GM12878 (cell line): ENCODE results near the gene CD63. TPM values are rescaled to one million over a fixed set of nuclear protein-coding genes. Genes with fewer than 3 reads are reported as not detected.

Source experiments
- ATAC-seq: fragments of 200-7000 bp; cut with Tn5 transposase; 3 replicates; pipeline ENCODE4 v1.9.1; 2020; ENCODE audit warnings: mild to moderate bottlenecking, moderate library complexity
- BruUV-seq: library from RNA; stranded (reverse); fragments of 400-500 nt; replicated peaks from 2 replicates; lab custom pipeline; 2021; lab: Mats Ljungman, UMichigan
- CTCF ChIA-PET: fragments of 300-600 bp; sonication (Branson Sonifier 250); formaldehyde crosslinking; extraction: SDS; loops from one replicate; lab custom pipeline; 2021; ENCODE audit warnings: inconsistent platforms; lab: Yijun Ruan, JAX
- POLR2A ChIA-PET: fragments of 350-600 bp; formaldehyde crosslinking; extraction: SDS; loops from one replicate; lab custom pipeline; 2021; ENCODE audit warnings: inconsistent platforms; lab: Charles Lee
- RAD21 ChIA-PET: fragments of 300-600 bp; sonication (Branson Sonifier 250); formaldehyde crosslinking; loops from one replicate; lab custom pipeline; 2023; ENCODE audit warnings: antibody characterized with exemption; ENCODE audit not compliant: unreplicated experiment; lab: Charles Lee
- SMC1A ChIA-PET: fragments of 300-600 bp; sonication (Branson Sonifier 250); formaldehyde crosslinking; loops from one replicate; lab custom pipeline; 2023; ENCODE audit not compliant: unreplicated experiment, uncharacterized antibody; lab: Charles Lee
- DNase-seq: peaks from one replicate; pipeline ENCODE4 v3.0.0-alpha.2; 2011; ENCODE audit warnings: low read depth, low spot score
- FAIRE-seq: peaks from 3 replicates; lab custom pipeline; 2011; peaks lifted over from hg19 to GRCh38; lab: Jason Lieb, UNC
- H2AFZ ChIP-seq: 2 replicates; pipeline ENCODE4 v1.6.0; 2011; ENCODE audit warnings: low read depth, low read length, control low read depth; ENCODE audit not compliant: control insufficient read depth
- H3K27ac ChIP-seq: 2 replicates; pipeline ENCODE4 v1.5.1; 2011; ENCODE audit warnings: control low read depth; ENCODE audit not compliant: control insufficient read depth, insufficient read depth
- H3K27me3 ChIP-seq, 2 experiments: replicated peaks in 1 of 2; 2 replicates each; pipeline versions ENCODE4 v1.6.0 to v1.6.1; 2011; ENCODE audit warnings: low read length in 1 of 2; ENCODE audit not compliant: control insufficient read depth in 2 of 2, insufficient read depth in 2 of 2
- H3K36me3 ChIP-seq, 2 experiments: 2 replicates each; pipeline ENCODE4 v1.5.1; 2011; ENCODE audit warnings: low read length in 1 of 2; ENCODE audit not compliant: control insufficient read depth in 2 of 2, insufficient read depth in 2 of 2
- H3K4me1 ChIP-seq: 2 replicates; pipeline ENCODE4 v1.6.1; 2011; ENCODE audit warnings: mild to moderate bottlenecking, low read length, moderate library complexity, mixed read lengths; ENCODE audit not compliant: control insufficient read depth, insufficient read depth
- H3K4me2 ChIP-seq: 2 replicates; pipeline ENCODE4 v1.6.0; 2011; ENCODE audit warnings: control low read depth; ENCODE audit not compliant: control insufficient read depth, insufficient read depth
- H3K4me3 ChIP-seq: fragments of 200-600 bp; sonication (generic); 2 replicates; pipeline ENCODE4 v1.5.1; 2016
- H3K79me2 ChIP-seq: 2 replicates; pipeline ENCODE4 v1.6.0; 2011; ENCODE audit warnings: low read length; ENCODE audit not compliant: control insufficient read depth, insufficient read depth
- H3K9ac ChIP-seq: 2 replicates; pipeline ENCODE4 v1.8.0; 2011; ENCODE audit warnings: low read length, control low read depth, mixed read lengths; ENCODE audit not compliant: control insufficient read depth, insufficient read depth
- H3K9me3 ChIP-seq: replicated peaks from 3 replicates; pipeline ENCODE4 v1.5.1; 2011; ENCODE audit warnings: mild to moderate bottlenecking, low read length; ENCODE audit not compliant: control insufficient read depth, insufficient read depth
- H4K20me1 ChIP-seq: 2 replicates; pipeline ENCODE4 v1.6.0; 2011; ENCODE audit not compliant: control insufficient read depth, insufficient read depth
- BHLHE40 ChIP-seq, 2 experiments: fragments of 450-650 bp in 1 of 2; IDR thresholded peaks; 2 replicates each; pipeline ENCODE4 v1.6.1; 2011 to 2017; ENCODE audit warnings: low read depth in 2 of 2, borderline replicate concordance in 1 of 2, improper control_type of control experiment in 1 of 2, low read length in 1 of 2, mild to moderate bottlenecking in 1 of 2
- BMI1 ChIP-seq: fragments of 450-650 bp; IDR thresholded peaks from 2 replicates; pipeline ENCODE4 v1.6.1; 2016; ENCODE audit warnings: mild to moderate bottlenecking, moderate library complexity, borderline replicate concordance
- BRCA1 ChIP-seq: IDR thresholded peaks from 2 replicates; pipeline ENCODE4 v1.6.1; 2011; ENCODE audit warnings: low read depth, low read length, improper control_type of control experiment
- CBFB ChIP-seq: IDR thresholded peaks from 2 replicates; pipeline ENCODE4 v1.6.1; 2016; ENCODE audit warnings: antibody characterized with exemption, low read depth
- CUX1 ChIP-seq: IDR thresholded peaks from 2 replicates; pipeline ENCODE4 v1.6.1; 2012; ENCODE audit warnings: improper control_type of control experiment, low read depth, low read length; ENCODE audit not compliant: insufficient replicate concordance
- ESRRA ChIP-seq: IDR thresholded peaks from 2 replicates; pipeline ENCODE4 v1.6.1; 2012; ENCODE audit warnings: mild to moderate bottlenecking, low read length, improper control_type of control experiment
- FOXM1 ChIP-seq: IDR thresholded peaks from 2 replicates; pipeline ENCODE4 v1.6.1; 2012; ENCODE audit warnings: low read depth, mild to moderate bottlenecking, inconsistent platforms, low read length, moderate library complexity
- IKZF2 ChIP-seq, 2 experiments: fragments of 450-650 bp; IDR thresholded peaks; 2 replicates each; pipeline ENCODE4 v1.6.1; 2017; ENCODE audit warnings: mild to moderate bottlenecking in 2 of 2, moderate library complexity in 2 of 2
- JUNB ChIP-seq: IDR thresholded peaks from 2 replicates; pipeline ENCODE4 v1.6.1; 2016; ENCODE audit warnings: antibody characterized with exemption, mild to moderate bottlenecking
- NBN ChIP-seq: fragments of 450-650 bp; IDR thresholded peaks from 2 replicates; pipeline ENCODE4 v1.6.1; 2016
- NR2F1 ChIP-seq: fragments of 450-650 bp; conservative IDR thresholded peaks from 2 replicates; pipeline ENCODE4 v1.6.1; 2017; ENCODE audit warnings: mild to moderate bottlenecking
- PML ChIP-seq: IDR thresholded peaks from 2 replicates; pipeline ENCODE4 v1.6.1; 2012; ENCODE audit warnings: low read length, inconsistent platforms
- SIX5 ChIP-seq: IDR thresholded peaks from 2 replicates; pipeline ENCODE4 v1.6.1; 2011; ENCODE audit warnings: mild to moderate bottlenecking, low read depth, low read length, moderate library complexity; ENCODE audit not compliant: severe bottlenecking
- ZBED1 ChIP-seq: IDR thresholded peaks from 2 replicates; pipeline ENCODE4 v1.6.1; 2016; ENCODE audit warnings: borderline replicate concordance
- ZZZ3 ChIP-seq: IDR thresholded peaks from 2 replicates; pipeline ENCODE4 v1.6.1; 2011; ENCODE audit warnings: low read depth; ENCODE audit not compliant: control insufficient read depth, insufficient read length
- WGBS: methylation state at CpG from one replicate; pipeline ENCODE4 v1.1.6; 2016; ENCODE audit warnings: low lambda C conversion rate; ENCODE audit not compliant: insufficient replicate concordance, insufficient coverage; ENCODE audit errors: missing lambda C conversion rate; 5-methylcytosine and 5-hydroxymethylcytosine counted together
- in situ Hi-C: fragments of 300-500 bp; cut with MboI; formaldehyde crosslinking; loops from 9 replicates; pipeline ENCODE4 v1.14.3; 2018; ENCODE audit warnings: mixed read lengths
- intact Hi-C: fragments of 100-400 bp; cut with micrococcal nuclease; formaldehyde crosslinking; loops from one replicate; pipeline ENCODE4 v1.14.2; 2022; ENCODE audit not compliant: unreplicated experiment
- polyA plus RNA-seq, 11 experiments: library from polyadenylated mRNA; depleted of rRNA in 4 of 11; unstranded in 6 of 11; stranded (reverse) in 5 of 11; fragments of >200 nt; fragmentation: Nextera tagmentation in 4 of 11; fragmentation: Illumina TruSeq in 1 of 11; extraction: Ambion mirVana in 4 of 11; extraction: Trizol in 1 of 11; gene quantifications; 1 replicate in 1 of 11; 2 replicates in 10 of 11; pipeline versions ENCODE4 v1.2.1 to v1.2.3, GENCODE V29; 2011 to 2016; ENCODE audit warnings: inconsistent platforms in 2 of 11, missing spikeins in 2 of 11, low read depth in 1 of 11
- total RNA-seq, 4 experiments: library from RNA; depleted of rRNA in 3 of 4; stranded (reverse); fragments of >200 nt in 3 of 4; fragmentation: Illumina TruSeq in 1 of 4; extraction: Trizol in 1 of 4; gene quantifications; 2 replicates each; pipeline versions ENCODE4 v1.2.1 to v1.2.3, GENCODE V29; 2013 to 2021
- TF ChIP-seq, protein P1 (sequence below): fragments of 450-650 bp; formaldehyde crosslinking; IDR thresholded peaks from 2 replicates; pipeline ENCODE4 v1.4.0; 2022; ENCODE audit warnings: mild to moderate bottlenecking, moderate library complexity

Gene CD63
- total and polyA plus RNA-seq, 10 of the 15 experiments (the other 5 are each of a cell fraction or from before 2014, with no cell fraction given): 147 to 220 (median 183) TPM

DNA sequence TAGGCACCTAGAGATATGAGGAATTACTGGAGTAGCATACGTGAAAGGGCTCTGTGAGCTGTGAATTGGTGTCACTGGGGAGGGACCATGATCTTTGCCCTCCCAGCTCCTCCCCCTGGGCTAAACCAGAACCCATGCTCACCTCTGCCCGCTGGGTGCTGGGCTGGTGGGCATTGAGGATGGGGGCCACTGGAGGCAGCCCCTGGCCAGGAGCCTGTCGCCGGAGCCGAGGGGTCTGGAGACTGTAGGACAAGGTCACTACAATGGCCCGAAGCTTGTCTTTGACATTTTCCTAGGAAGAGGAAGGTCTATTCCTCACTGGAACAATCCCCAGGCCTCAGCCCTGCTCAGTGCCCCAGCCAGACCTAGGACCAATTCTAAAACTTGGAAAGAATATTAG, 32.7 kb downstream of the CD63 start:
- in situ Hi-C loops: no loop called here
- 46% methylated on average over 6 of the region's 6 CpGs for WGBS
- no TSS peak for BruUV-seq

More for the DNA sequence above, 32.7 kb downstream of the CD63 start:
- ChIA-PET RAD21 (no interaction called here), POLR2A (no interaction called here), CTCF (interaction anchor here (0.8 kb wide), 1 partner anchor 14 kb away, joined by 3 read pairs; no protein-coding TSS in a partner anchor), SMC1A (no interaction called here)
- FAIRE-seq: no peak
- H3K9me3 ChIP-seq: no peaks in the 10 kb centered on the region
- no peaks in the 10 kb centered on the region for H3K4me1 ChIP-seq
- no peak overlapping the region for H3K27ac ChIP-seq
- H4K20me1 ChIP-seq: no peaks in the 10 kb centered on the region
- H3K79me2 ChIP-seq: no peaks in the 10 kb centered on the region
- H3K27me3 ChIP-seq: no peaks in the 10 kb centered on the region
- no peak for ATAC-seq
- H3K36me3 ChIP-seq: no peaks in the 10 kb centered on the region
- intact Hi-C loops: no loop called here
- H3K9ac ChIP-seq: no peak overlapping the region
- TF ChIP-seq, protein P1, sequence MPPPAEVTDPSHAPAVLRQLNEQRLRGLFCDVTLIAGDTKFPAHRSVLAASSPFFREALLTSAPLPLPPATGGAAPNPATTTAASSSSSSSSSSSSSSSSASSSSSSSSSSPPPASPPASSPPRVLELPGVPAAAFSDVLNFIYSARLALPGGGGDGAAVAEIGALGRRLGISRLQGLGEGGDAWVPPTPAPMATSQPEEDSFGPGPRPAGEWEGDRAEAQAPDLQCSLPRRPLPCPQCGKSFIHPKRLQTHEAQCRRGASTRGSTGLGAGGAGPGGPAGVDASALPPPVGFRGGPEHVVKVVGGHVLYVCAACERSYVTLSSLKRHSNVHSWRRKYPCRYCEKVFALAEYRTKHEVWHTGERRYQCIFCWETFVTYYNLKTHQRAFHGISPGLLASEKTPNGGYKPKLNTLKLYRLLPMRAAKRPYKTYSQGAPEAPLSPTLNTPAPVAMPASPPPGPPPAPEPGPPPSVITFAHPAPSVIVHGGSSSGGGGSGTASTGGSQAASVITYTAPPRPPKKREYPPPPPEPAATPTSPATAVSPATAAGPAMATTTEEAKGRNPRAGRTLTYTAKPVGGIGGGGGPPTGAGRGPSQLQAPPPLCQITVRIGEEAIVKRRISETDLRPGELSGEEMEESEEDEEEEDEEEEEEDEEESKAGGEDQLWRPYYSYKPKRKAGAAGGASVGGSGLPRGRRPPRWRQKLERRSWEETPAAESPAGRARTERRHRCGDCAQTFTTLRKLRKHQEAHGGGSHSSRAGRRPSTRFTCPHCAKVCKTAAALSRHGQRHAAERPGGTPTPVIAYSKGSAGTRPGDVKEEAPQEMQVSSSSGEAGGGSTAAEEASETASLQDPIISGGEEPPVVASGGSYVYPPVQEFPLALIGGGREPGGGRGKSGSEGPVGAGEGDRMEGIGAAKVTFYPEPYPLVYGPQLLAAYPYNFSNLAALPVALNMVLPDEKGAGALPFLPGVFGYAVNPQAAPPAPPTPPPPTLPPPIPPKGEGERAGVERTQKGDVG (CRISPR knock-in tag): no peak
- TF ChIP-seq CBFB: no peak
- TF ChIP-seq BHLHE40 (IDR thresholded peaks at IDR 0.05; ENCODE audit: borderline replicate concordance in 1 of 2, low read depth in 2 of 2, low read length in 1 of 2): no peak
- TF ChIP-seq ZBED1: no peak
- no peak for TF ChIP-seq ESRRA
- no peak for TF ChIP-seq SIX5
- no peak for TF ChIP-seq BMI1
- TF ChIP-seq IKZF2 (IDR thresholded peaks at IDR 0.05): no peak
- TF ChIP-seq JUNB: no peak
- TF ChIP-seq FOXM1: no peak
- no peak for TF ChIP-seq NBN
- no peak for TF ChIP-seq ZZZ3
- no peak for TF ChIP-seq BRCA1
- TF ChIP-seq CUX1: no peak
- no peak for TF ChIP-seq PML
- no peak for TF ChIP-seq NR2F1
- no peak overlapping the region for H3K4me3 ChIP-seq
- DNase-seq: no peak
- H3K4me2 ChIP-seq: no peak overlapping the region
- H2AFZ ChIP-seq: no peak overlapping the region
